NCI-H2029 treated with DMSO at 0.1 percent for 48 hours (cell line): ENCODE measurements around the gene LIPG.
"Not testable (repeated sequence)": the region's sequence is repeated elsewhere in the genome, so short reads cannot be mapped to it uniquely, and the experiment has no call there.

Source experiments
- DNase-seq: peaks from one replicate; lab custom pipeline; 2025; lab: John Stamatoyannopoulos, UW

Gene LIPG

GRCh38 chr18:49573835-49574234, 12.0 kb downstream of the LIPG start:
- DNase-seq: no peak

GRCh38 chr18:49579041-49579440, 17.2 kb downstream of the LIPG start:
- not testable (repeated sequence) for DNase-seq

GRCh38 chr18:49579583-49579982, 17.7 kb downstream of the LIPG start:
- not testable (repeated sequence) for DNase-seq

- DNase-seq: no peak
Measured at GRCh38 chr18:49580279-49580678, 18.4 kb downstream of the LIPG start.

GRCh38 chr18:49581371-49581770, 19.5 kb downstream of the LIPG start:
- DNase-seq: no peak

GRCh38 chr18:49582579-49582978, 20.7 kb downstream of the LIPG start:
- DNase-seq: no peak

- no peak for DNase-seq
Measured at GRCh38 chr18:49584394-49584793, 22.5 kb downstream of the LIPG start.

GRCh38 chr18:49584951-49585350, 23.1 kb downstream of the LIPG start:
- DNase-seq: not testable (repeated sequence)

GRCh38 chr18:49585781-49586663, 24.2 kb downstream of the LIPG start:
- no peak for DNase-seq

- no peak for DNase-seq
Measured at GRCh38 chr18:49588171-49588570, 26.3 kb downstream of the LIPG start.

- DNase-seq: no peak
Measured at GRCh38 chr18:49588971-49589370, 27.1 kb downstream of the LIPG start.

GRCh38 chr18:49590608-49591007, 28.8 kb downstream of the LIPG start:
- DNase-seq: no peak

- no peak for DNase-seq
Measured at GRCh38 chr18:49591271-49591670, 29.4 kb downstream of the LIPG start.

- no peak for DNase-seq
Measured at GRCh38 chr18:49591775-49592174, 29.9 kb downstream of the LIPG start.

- no peak for DNase-seq
Measured at GRCh38 chr18:49596687-49597086, 34.8 kb downstream of the LIPG start.

- no peak for DNase-seq
Measured at GRCh38 chr18:49597157-49597931, 35.5 kb downstream of the LIPG start.

- DNase-seq: no peak
Measured at GRCh38 chr18:49601211-49601610, 39.4 kb downstream of the LIPG start.

- no peak for DNase-seq
Measured at GRCh38 chr18:49608366-49609255, 46.8 kb downstream of the LIPG start.

GRCh38 chr18:49609256-49610021, 47.6 kb downstream of the LIPG start:
- no peak for DNase-seq

- DNase-seq: no peak
Measured at GRCh38 chr18:49610022-49610445, 48.2 kb downstream of the LIPG start.

- no peak for DNase-seq
Measured at GRCh38 chr18:49611316-49611715, 49.5 kb downstream of the LIPG start.
